ENCODE measurements around the gene TNNI3K. TPM values are rescaled to one million over a fixed set of nuclear protein-coding genes. Genes with fewer than 3 reads are reported as not detected.

Gene TNNI3K
- polyA plus RNA-seq, 1 experiment = 1.1 TPM

DNA sequence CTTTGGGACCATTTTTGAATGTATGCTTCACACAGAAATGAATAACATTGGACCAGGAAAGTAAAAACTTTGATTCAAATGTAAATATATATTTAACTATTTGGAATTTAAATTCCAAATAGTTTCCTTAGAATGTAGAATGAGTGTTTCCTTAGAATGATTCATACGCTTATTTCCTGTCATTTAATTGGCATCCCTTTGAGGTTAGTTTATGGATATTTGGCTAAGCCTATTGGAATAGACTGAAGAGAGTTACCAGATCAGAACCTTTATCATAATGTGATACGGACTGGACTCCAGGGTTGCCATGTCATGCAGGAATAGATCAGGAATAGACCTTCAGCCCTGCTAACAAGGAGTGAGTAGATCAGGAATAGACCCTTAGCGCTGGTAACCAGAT is 133.1 kb downstream of the TNNI3K start:
- TF ChIP-seq CTCF (IDR thresholded peaks at IDR 0.05; ENCODE audit: low read depth, low read length) = no peak

DNA sequence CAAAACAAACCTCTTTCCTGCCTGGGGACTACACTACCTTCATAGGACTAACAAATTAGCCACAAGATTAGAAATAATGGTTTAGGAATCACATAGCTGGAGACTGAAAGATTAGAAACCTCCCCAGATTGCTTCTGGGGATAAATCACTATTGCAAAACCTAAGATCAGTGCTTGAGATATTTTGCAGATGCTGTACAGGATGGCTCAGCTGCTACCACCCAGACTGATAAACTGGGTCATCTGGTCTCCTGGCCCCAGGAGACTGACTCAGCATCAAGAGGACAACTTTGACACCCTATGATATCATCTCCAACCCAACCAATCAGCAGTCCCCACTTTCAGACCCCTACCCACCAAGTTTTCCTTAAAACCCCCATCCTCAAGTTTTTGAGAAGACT is 140.2 kb downstream of the TNNI3K start:
- Histone ChIP-seq H3K9me3 (ENCODE audit: control insufficient read depth, insufficient read depth, low read length) (no peaks in the 10 kb centered on the region), H3K4me3 (ENCODE audit: low read depth, low read length) (no peak overlapping the region), H3K27ac (ENCODE audit: low read depth, low read length) (no peak overlapping the region), H3K27me3 (ENCODE audit: control insufficient read depth, insufficient read depth, low read length) (no peaks in the 10 kb centered on the region)
- POLR2A ChIA-PET = interaction anchor here (0.8 to 1.2 kb wide), 2 partner anchors 19 to 51 kb away, joined by 3 to 4 read pairs; no protein-coding TSS in a partner anchor
- CTCF ChIA-PET = no interaction called here
- no peak for TF ChIP-seq CTCF (IDR thresholded peaks at IDR 0.05; ENCODE audit: low read depth, low read length)
- DNase-seq (ENCODE audit: low read depth, low spot score) = no peak

More for the DNA sequence above, 133.1 kb downstream of the TNNI3K start:
- no peaks in the 10 kb centered on the region for H3K27me3 ChIP-seq (ENCODE audit: control insufficient read depth, insufficient read depth, low read length)
- no peak overlapping the region for H3K27ac ChIP-seq (ENCODE audit: low read depth, low read length)
- POLR2A ChIA-PET = no interaction called here
- CTCF ChIA-PET = no interaction called here
- no peaks in the 10 kb centered on the region for H3K9me3 ChIP-seq (ENCODE audit: control insufficient read depth, insufficient read depth, low read length)
- DNase-seq (ENCODE audit: low read depth, low spot score) = no peak
- H3K4me3 ChIP-seq (ENCODE audit: low read depth, low read length) = no peak overlapping the region

GRCh38 chr1:74380252-74380651 is 145.1 kb downstream of the TNNI3K start:
- DNase-seq (ENCODE audit: low read depth, low spot score) = no peak
- CTCF ChIA-PET = no interaction called here
- TF ChIP-seq CTCF (IDR thresholded peaks at IDR 0.05; ENCODE audit: low read depth, low read length) = no peak
- Histone ChIP-seq H3K27me3 (ENCODE audit: control insufficient read depth, insufficient read depth, low read length) (no peaks in the 10 kb centered on the region), H3K27ac (ENCODE audit: low read depth, low read length) (no peak overlapping the region), H3K9me3 (ENCODE audit: control insufficient read depth, insufficient read depth, low read length) (no peaks in the 10 kb centered on the region), H3K4me3 (ENCODE audit: low read depth, low read length) (no peak overlapping the region)
- POLR2A ChIA-PET = no interaction called here

DNA sequence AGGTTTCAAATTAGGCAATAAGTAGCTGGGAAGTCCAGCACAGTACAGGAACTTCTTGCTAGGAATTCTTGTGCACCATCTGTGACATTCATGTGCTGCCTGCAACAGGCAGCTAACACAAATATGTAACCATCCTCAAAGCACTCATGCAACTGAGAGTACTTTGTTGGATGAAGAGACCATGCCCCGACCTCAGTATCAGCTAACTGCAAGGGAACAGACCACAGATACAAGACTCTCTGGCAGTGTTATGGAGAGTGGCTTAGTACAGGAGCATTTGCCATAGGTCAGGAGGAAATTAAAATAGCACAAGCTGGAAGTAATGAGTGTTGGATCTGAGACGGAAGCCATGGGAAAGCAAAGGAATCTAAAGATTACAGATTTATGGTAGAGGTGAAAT is 153.7 kb downstream of the TNNI3K start:
- Histone ChIP-seq H3K9me3 (ENCODE audit: control insufficient read depth, insufficient read depth, low read length) (no peaks in the 10 kb centered on the region), H3K27ac (ENCODE audit: low read depth, low read length) (no peak overlapping the region), H3K4me3 (ENCODE audit: low read depth, low read length) (no peak overlapping the region), H3K27me3 (ENCODE audit: control insufficient read depth, insufficient read depth, low read length) (no peaks in the 10 kb centered on the region)
- TF ChIP-seq CTCF (IDR thresholded peaks at IDR 0.05; ENCODE audit: low read depth, low read length) = no peak
- CTCF ChIA-PET = no interaction called here
- POLR2A ChIA-PET = no interaction called here
- no peak for DNase-seq (ENCODE audit: low read depth, low spot score)

DNA sequence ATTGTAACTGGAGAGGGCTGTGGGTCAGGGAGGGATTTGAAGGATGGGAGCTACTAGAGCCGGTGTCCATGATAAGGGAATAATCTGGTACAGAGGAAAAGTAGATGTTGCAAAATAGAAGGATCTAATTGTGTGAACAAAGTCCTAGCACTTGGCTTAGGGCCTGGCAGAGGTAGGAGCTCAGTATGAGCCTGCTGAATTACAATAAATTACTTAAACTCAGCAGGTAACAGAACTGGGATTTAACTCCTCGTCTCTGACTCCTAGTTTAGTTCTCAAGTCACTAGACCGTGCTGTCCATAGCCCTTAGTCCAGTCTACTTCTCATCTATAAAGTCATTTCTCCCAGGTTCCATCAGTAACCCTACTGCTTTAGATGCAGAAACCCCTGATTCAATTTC is 157.0 kb downstream of the TNNI3K start:
- H3K27me3 ChIP-seq (ENCODE audit: control insufficient read depth, insufficient read depth, low read length) = no peaks in the 10 kb centered on the region
- no peak for DNase-seq (ENCODE audit: low read depth, low spot score)
- no peaks in the 10 kb centered on the region for H3K9me3 ChIP-seq (ENCODE audit: control insufficient read depth, insufficient read depth, low read length)
- TF ChIP-seq CTCF (IDR thresholded peaks at IDR 0.05; ENCODE audit: low read depth, low read length) = no peak
- POLR2A ChIA-PET = no interaction called here
- CTCF ChIA-PET = interaction anchor here (1.7 to 1.8 kb wide), 2 partner anchors 9 to 34 kb away, joined by 3 to 4 read pairs; no protein-coding TSS in a partner anchor
- no peak overlapping the region for H3K4me3 ChIP-seq (ENCODE audit: low read depth, low read length)
- H3K27ac ChIP-seq (ENCODE audit: low read depth, low read length) = no peak overlapping the region
